Mucosa of descending colon (tissue), 3 donors: ENCODE results near the gene NAT14. TPM values are rescaled to one million over a fixed set of nuclear protein-coding genes. Genes with fewer than 3 reads are reported as not detected.
A peak's percentile ranks its signal among the peaks of the same experiment; 100 is the strongest.

Experiments used
- ATAC-seq: fragments of 200-7000 bp; cut with Tn5 transposase; one replicate; pipeline ENCODE4 v1.9.1; 2020; ENCODE audit warnings: mild to moderate bottlenecking, moderate library complexity
- DNase-seq, 3 donors: peaks; one replicate each; pipeline ENCODE4 v3.0.0-alpha.2; 2020
- H3K36me3 ChIP-seq: fragments of 200-600 bp; one replicate; pipeline ENCODE4 v1.8.0; 2021; ENCODE audit warnings: low read depth, mild to moderate bottlenecking
- H3K4me1 ChIP-seq: fragments of 200-600 bp; one replicate; pipeline ENCODE4 v1.8.0; 2021; ENCODE audit warnings: low read depth, mild to moderate bottlenecking
- H3K4me3 ChIP-seq: fragments of 200-600 bp; one replicate; pipeline ENCODE4 v1.8.0; 2021; ENCODE audit warnings: mild to moderate bottlenecking
- H3K9me3 ChIP-seq: fragments of 200-600 bp; one replicate; pipeline ENCODE4 v1.8.0; 2021; ENCODE audit warnings: mild to moderate bottlenecking
- intact Hi-C, 2 donors: fragments of 100-400 bp; cut with DNase I in 1 of 2; cut with micrococcal nuclease in 1 of 2; formaldehyde crosslinking; loops; one replicate each; pipeline versions ENCODE4 v1.11.0 to v1.11.1; 2022; cut with DNase I, micrococcal nuclease
- total RNA-seq, 3 donors: library from RNA; stranded (reverse); fragmentation: NEBNext Ultra II Directional in 2 of 3; extraction: Animal tissue kit (Norgen Biotek cat#: 25700) in 2 of 3; gene quantifications; one replicate each; pipeline versions ENCODE4 v1.2.1 to v1.2.4, GENCODE V29; 2021 to 2023
- TF ChIP-seq, protein P1 (sequence below): fragments of 200-600 bp; IDR thresholded peaks from one replicate; pipeline ENCODE4 v1.8.0; 2022; ENCODE audit warnings: antibody characterized with exemption, mild to moderate bottlenecking
- donor health status: DM: no; HTN: no; CAD: no; lungs with moderate emphysema.
- donor health status: DM: no; HTN: no; CAD: no.
- donor health status: DM: no; HTN: yes; CAD: no.

NAT14 gene
- total RNA-seq, 3 donors from 2014 or later, result 3.9 to 21.7 (median 5.5) TPM

DNA sequence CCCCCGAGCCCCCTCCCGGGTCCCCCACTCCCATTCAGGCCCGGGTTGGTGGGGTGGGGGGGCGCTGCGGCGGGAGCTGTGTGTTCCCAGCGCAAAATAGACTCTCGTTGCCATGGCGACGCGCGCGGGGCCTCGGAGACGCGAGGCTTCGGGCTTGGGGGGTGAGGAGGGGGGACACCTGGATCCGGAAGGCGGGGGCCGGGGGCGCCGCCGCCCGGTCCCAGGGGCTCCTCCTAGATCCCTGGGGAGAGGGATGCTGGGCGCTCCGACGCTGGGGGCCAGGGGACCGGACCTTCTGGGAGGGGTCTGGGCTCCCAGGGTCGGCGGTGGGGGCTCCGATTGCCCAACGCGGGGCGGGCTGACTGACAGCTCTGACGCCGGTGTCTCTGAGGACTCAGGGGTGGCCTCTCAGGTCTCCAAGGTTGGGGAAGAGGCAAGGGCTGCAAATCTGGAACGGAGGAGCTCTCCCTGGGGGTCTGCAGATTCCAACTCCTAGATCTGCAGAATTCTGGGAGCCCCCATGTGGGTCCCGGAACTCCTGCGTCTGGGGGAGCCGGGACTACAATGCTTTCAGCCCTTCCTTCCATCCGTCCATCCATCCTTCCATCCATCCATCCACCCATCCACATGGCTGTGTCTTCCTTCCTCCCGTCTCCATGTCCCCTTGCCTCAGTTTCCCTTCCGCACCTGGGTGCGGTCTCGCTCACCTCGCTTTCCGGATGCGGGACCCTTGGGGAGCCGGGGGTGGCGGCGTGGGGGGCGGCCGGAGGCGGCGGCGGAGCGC lies 32.8 kb upstream of the NAT14 start:
- no peak for DNase-seq
- intact Hi-C loops, result no loop called here
- Histone ChIP-seq H3K36me3 (no peaks in the 10 kb centered on the region), H3K4me1 (peaks cover 9% of the 10 kb centered on the region), H3K9me3 (no peaks in the 10 kb centered on the region), H3K4me3 (no peak overlapping the region)
- no peak for ATAC-seq
- TF ChIP-seq, protein P1, sequence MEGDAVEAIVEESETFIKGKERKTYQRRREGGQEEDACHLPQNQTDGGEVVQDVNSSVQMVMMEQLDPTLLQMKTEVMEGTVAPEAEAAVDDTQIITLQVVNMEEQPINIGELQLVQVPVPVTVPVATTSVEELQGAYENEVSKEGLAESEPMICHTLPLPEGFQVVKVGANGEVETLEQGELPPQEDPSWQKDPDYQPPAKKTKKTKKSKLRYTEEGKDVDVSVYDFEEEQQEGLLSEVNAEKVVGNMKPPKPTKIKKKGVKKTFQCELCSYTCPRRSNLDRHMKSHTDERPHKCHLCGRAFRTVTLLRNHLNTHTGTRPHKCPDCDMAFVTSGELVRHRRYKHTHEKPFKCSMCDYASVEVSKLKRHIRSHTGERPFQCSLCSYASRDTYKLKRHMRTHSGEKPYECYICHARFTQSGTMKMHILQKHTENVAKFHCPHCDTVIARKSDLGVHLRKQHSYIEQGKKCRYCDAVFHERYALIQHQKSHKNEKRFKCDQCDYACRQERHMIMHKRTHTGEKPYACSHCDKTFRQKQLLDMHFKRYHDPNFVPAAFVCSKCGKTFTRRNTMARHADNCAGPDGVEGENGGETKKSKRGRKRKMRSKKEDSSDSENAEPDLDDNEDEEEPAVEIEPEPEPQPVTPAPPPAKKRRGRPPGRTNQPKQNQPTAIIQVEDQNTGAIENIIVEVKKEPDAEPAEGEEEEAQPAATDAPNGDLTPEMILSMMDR, result no peak

DNA sequence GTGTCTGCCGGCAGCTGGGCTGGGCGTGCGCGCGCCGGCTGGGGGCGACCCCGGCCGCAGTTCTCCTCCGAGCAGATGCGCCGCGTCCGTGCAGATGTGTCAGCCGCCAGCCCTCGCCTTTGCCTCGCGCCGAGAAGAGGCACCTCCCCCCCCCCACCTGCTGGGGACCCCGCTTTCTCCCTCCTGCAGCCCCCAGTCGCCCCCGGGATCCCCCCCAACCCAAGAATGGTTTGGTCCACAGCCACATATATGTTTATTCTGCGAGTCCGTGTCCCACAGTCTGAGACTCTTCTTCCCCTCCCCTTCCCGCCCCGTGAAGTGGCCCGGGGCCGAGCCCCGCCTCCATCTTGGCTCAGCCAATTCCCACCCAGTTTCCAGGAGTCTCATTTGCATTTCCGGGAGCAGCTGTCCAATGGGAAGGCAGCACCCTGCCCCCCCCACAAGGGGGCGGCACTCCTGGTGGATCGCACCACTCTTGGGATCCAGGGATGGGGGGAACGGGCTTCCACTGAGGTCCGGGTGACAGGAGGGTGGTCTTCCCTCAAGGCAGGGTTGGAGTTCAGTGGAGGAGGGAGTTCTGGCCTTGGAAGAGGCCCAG lies 32.1 kb upstream of the NAT14 start:
- ATAC-seq (peak; percentile 74), DNase-seq (peak in 2 of 3 donors; percentile 56 to 71)
- intact Hi-C loops, result no loop called here
- no peaks in the 10 kb centered on the region for H3K36me3 ChIP-seq
- no peak overlapping the region for H3K4me3 ChIP-seq
- no peaks in the 10 kb centered on the region for H3K9me3 ChIP-seq
- TF ChIP-seq, protein P1, result no peak
- H3K4me1 ChIP-seq, result peaks cover 9% of the 10 kb centered on the region

DNA sequence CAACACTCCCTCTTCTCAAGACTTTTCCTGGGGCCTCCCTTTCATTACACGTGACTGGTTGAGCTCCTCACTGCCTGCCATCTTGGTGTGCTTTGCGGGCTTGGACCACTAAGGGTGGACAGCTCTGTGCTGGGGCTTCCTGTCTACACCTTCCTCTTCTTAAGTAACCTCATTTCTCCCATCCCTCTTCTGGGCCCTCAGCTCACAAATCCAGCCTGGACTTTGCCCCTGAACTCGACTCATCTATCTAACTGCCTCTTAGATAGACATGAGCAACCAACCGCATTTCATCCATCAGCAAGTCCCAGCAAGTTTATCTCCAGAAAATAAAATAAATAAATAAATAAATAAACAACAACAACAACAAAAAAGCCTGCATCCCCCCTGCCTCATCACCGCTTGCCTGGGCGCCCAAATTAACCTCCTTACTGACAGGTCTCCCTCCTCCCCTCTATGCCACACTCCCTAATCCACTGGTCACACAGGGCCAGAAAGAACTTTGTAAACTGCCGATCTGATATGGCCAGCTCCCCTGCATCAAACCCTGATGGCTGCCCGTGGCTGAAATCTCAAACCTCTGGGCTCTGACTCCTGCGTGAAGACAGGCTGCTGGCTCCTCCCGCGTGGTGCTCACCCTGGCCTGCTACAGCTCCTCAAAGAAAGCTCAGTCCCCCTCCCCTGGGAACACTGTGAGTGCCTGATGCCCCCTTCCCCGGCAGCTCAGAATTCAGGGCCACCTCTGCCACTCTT lies 31.3 kb upstream of the NAT14 start:
- Histone ChIP-seq H3K36me3 (no peaks in the 10 kb centered on the region), H3K4me1 (peaks cover 9% of the 10 kb centered on the region), H3K9me3 (no peaks in the 10 kb centered on the region), H3K4me3 (no peak overlapping the region)
- ATAC-seq (no peak), DNase-seq (no peak)
- TF ChIP-seq, protein P1, result no peak
- intact Hi-C loops, result no loop called here

DNA sequence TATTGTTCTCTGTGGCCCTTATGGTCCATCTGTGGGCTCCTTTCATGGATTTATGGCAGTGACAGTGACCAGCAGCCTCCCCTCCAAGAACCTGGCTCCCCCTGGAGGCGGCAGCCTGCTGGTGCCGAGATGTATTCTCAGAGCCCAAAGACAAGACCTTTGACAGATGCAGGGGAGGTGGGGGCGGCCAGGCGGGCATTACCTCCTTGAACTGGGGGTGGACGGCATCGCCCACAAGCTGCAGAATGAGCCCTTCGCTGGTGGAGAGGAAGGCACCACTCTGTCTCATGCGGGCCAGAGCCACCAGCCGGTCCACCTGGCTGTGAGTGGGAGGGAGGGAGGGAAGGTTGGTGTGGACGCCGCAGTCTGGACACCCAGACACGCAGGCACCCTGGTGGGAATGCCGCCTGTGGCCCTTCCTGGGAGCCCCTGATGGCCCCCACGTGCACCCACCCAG lies 30.2 kb upstream of the NAT14 start:
- DNase-seq (peak in 2 of 3 donors; percentile 46 to 56), ATAC-seq (peak; percentile 47)
- Histone ChIP-seq H3K4me1 (peaks cover 12% of the 10 kb centered on the region), H3K36me3 (no peaks in the 10 kb centered on the region), H3K9me3 (no peaks in the 10 kb centered on the region), H3K4me3 (no peak overlapping the region)
- intact Hi-C loops, result no loop called here
- TF ChIP-seq, protein P1, result peak; percentile 20

DNA sequence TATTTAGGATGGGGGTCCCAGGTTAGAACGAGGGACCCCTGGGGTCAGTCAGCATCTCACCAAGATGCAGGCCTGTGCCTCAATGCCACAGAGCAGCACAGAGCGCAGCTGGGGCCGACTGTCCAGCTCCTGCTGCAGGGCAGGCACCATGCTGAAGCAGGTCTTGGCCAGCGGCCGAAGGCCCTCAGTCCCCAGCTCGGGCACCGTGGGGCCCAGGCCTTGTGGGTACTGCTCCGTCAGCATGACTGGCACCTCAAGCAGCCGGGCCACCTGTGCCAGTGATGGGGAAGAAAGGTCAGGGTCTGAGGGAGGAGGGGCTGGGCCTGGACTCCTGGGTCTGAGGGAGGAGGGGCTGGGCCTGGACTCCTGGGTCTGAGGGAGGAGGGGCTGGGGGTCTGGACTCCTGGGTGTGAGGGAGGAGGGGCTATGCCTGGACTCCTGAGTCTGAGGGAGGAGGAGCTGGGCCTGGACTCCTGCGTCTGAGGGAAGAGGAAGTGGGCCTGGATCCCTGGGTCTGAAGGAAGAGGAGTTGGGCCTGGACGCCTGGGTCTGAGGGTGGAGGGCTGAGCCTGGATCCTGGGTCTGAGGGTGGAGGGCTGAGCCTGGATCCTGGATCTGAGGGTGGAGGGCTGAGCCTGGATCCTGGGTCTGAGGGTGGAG lies 29.3 kb upstream of the NAT14 start:
- no peak for ATAC-seq
- intact Hi-C loops, result no loop called here
- Histone ChIP-seq H3K4me3 (no peak overlapping the region), H3K4me1 (peaks cover 19% of the 10 kb centered on the region), H3K36me3 (no peaks in the 10 kb centered on the region), H3K9me3 (no peaks in the 10 kb centered on the region)
- TF ChIP-seq, protein P1, result no peak
- DNase-seq, result no peak
